HPDE6-E6E7 (cell line): ENCODE data around the gene FIZ1.

Experiments used
- DNase-seq: peaks from one replicate; pipeline ENCODE4 v3.0.0; 2011; ENCODE audit warnings: missing footprints; ENCODE audit errors: extremely low spot score

FIZ1 gene

DNA sequence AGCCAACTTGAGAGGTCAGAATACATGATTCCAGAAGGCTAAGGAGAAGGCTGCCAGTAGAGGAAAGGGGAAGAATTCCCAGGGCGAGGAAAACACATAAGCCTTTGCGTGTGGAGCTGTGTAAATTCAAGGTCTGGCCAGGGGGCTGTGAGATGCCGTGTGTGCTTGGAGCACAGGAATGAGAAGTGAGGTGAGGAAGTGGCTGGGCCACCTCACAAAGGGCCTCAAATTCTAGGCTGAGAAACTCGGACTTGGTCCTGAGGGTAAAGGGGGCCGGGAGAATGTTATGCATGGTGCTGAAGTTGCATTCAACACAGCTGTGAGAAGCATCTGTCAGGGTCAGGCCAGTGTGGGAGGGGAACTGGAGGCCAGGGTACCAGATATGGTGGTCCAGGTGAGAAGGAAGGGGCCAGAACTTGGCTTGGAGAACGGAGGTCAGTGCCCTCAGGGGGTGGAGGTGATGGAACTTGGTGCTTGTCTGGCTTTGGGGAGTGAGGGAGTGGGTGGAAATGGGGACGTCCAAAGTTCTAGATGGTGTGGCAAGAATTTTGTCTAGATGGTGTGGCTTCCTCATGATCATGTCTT lies 36.6 kb upstream of the FIZ1 start:
- DNase-seq, result no peak

DNA sequence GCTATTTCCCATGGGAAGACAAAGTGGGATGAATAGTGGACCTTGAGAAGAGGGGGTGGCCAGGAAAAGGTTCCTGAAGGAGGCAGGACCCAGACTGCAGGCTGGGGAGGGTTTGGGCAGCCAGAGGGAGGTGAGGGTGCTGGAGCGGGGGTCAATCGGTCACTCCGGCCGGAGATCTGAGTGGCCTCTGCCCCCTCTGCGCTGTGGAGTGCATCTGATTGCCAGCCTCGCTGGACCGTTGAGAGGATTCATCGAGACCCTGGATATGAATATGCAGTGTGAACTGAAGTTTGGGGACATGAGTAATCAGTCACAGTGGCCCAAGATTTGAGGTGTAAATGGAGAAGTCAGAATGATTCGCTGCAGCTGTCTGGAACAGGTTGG lies 36.0 kb upstream of the FIZ1 start:
- no peak for DNase-seq

DNA sequence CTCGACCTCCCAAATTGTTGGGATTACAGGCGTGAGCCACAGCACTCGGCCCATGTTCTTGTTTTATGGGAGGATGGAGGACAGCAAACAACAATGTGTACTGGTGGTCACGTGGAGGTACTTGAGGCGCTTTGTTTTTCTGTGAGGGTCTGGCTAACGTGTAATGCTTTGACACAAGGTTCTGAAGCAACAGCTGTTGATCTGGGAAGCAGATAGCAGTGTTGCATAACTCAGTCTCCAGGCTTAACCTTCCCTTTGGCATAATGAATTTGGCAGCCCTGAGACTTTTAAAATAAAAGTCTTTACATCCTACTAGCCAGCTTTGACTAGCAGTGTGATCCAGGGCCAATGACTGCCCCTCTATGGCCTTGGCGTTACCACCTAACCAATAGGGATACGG lies 34.5 kb upstream of the FIZ1 start:
- no peak for DNase-seq

DNA sequence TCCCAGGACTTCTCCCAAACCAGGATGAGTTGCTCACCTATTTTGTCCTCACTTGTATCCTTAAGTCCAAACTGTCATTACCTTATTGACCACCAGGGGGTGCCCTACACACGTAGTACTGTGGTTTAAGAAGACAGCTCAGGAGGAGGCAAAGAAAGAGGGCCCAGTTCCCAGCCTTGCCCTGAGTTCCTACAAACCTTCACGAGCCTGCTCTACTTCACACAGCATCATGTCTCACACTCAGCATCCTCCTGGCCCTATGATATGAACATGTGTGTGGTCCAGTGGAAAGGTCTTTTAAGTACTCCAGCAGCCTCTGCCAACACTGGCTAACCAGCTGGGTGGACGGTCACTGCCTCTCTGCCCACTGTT lies 33.1 kb upstream of the FIZ1 start:
- peak; percentile 36 for DNase-seq

DNA sequence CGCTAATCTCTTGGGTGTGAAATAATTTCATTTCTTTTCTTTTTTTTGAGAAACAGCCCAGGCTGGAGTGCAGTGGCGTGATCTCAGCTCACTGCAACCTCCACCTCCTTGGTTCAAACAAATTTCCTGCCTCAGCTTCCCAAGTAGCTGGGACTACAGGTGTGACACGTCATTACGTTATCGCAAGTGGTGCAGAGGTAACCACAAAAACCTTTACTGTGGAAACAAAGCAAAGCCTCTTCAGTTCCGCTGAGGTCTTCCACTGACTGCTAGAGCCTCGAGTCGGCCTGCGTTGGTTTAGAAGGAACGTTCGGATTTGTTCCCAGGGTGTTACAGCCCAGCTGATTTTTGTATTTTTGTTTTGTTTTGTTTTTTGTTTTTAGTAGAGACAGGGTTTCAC lies 27.0 kb upstream of the FIZ1 start:
- no peak for DNase-seq

DNA sequence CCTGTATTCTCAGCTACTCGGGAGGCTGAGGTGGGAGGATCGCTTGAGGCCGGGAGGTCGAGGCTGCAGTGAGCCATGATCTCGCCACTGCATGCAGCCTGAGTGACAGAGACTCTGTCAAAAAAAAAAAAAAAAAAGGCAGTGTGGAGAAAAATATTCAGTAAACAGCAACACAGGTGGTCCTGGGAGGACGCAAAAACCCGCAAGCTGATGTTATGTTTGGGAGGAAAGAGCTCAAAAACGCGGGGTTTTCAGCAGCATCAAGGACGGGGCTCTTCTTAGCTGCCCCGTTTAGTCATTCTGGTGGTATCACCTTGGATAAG lies 25.6 kb upstream of the FIZ1 start:
- DNase-seq, result no peak

DNA sequence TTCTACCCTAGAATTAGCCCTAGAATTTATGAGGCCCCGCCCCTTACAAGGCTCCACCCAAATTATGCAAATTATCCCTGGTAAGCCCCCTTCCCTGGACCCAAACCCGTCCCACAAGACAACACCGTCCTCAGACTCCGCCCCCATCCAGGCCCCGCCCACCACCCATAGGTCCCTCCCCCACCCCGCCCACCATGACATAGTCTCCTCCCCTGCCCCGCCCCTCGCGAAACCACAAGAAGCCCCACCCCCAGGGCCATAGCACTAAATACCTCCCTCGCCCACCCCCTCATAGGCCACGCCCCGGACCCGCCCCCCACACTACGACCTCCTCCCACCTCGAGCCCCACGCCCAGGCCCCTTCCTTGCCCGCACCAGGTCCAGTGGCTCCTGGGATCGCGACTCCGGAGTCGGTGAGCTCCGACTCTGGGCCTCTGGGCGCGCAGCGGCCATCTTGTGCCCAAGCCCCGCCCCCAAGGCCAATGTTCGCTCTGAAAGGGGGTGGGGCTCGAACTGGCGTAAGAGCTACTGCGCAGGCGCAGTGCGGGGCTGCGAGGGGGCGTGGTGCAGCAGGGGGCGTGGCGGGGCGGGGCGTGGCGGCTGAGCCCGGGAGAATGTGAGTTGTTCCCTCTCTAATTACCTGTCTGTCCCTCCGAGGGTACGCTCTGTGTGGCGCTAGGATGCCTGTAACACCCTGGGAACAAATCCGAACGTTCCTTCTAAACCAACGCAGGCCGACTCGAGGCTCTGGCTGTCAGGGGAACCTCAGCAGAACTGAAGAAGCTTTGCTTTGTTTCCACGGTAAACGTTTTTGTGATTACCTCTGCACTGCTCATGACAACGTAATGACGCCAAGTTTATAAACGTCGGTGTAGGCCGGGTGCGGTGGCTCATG lies 25.0 kb upstream of the FIZ1 start, which contains the start of gene ZNF784:
ZNF784 (minus strand) TSS at position 458 of the 895 bp plus-strand sequence; CDS start at position 453, 5 bp downstream.
- peak; percentile 78 for DNase-seq

DNA sequence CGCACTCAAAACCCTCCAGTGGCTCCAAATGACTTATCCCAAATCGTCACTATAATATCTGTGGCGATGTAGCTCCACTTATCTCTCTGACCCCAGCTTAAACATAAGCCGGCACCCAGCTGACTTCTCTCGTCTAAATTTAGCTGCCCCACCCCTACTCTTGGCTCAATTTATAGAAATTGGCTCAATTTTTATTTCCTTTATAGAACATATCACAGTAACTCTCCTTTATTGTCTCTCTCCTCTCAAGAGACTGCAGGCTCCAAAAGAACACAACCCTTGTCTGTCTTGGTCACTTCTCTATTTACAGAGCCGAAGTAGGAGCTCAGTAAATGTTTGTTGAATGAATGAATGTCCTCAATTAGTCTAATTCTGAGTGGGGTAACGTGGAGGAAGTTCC lies 24.2 kb upstream of the FIZ1 start:
- no peak for DNase-seq

DNA sequence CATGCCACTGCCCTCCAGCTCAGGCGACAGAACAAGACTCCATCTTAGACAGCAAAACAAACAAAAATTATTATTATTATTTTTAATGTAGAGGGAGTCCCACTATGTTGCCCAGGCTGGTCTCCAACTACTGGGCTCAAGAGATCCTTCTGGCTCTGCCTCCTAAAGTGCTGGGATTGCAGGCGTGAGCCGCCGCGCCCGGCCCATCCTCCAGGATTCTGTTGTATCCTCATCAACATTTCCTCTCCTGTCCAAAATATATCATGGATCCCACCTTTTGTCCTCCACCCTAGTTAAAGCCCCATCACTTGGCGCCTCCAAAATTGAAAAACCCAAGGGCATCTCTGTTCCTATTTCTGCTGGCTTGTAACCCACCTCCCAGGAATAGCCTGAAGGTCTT lies 23.8 kb upstream of the FIZ1 start:
- no peak for DNase-seq

DNA sequence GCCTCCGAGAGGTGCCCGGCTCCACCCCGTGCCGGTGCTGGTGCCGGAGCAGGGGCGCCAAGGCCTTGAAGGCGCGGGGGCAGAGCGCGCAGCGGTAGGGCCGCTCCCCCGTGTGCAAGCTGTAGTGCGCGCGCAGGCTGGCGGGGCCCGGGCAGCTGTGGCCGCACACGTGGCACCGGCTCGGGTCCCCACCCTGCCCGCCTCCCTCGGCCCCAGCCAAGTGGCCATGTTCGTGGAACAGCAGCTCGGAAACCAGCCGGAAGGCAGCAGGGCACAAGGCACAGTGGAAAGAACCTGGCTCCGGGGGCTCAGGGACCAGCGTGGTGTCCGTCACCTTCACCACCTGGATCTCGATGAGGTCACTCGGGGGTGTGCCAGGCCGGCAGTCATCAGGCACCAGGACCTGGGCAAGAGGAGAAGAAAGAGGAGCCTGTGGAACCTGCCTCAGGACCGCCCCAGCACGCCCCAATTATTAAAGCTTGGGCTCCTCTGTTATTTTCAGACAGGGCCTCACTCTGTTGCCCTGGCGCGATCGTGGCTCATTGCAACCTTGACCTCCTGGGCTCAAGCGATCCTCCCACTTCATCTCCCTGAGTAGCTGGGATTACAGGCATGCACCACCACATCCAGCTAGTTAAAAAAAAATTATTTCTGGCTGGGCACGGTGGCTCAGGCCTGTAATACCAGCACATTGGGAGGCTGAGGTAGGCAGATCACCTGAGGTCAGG lies 23.1 kb upstream of the FIZ1 start:
- DNase-seq, result no peak

DNA sequence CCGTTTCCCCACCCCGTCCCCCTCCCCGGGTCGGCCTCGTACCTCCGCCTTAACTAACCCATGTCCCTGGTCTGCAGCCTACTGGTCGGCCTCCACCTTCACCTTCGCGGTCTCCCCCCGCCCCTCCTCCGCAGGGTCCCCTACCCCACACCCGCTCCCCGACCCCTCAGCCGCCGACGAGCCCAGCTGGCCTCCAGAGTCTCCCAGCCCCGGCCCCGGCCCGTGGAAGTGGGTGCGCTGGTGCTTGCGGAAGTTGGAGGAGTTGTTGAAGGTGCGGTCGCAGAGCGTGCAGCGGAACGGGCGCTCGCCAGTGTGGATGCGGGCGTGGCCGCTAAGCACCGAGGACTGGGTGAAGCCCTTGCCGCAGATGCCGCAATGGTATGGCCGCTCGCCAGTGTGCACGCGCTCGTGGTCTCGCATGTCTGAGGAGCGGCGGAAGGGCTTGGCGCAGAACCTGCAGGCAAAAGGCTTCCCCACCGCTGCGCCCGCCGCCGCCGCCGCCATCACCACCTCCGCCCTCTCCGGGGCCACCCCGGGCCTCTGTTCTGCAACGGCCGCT lies 22.4 kb upstream of the FIZ1 start:
- DNase-seq, result no peak

DNA sequence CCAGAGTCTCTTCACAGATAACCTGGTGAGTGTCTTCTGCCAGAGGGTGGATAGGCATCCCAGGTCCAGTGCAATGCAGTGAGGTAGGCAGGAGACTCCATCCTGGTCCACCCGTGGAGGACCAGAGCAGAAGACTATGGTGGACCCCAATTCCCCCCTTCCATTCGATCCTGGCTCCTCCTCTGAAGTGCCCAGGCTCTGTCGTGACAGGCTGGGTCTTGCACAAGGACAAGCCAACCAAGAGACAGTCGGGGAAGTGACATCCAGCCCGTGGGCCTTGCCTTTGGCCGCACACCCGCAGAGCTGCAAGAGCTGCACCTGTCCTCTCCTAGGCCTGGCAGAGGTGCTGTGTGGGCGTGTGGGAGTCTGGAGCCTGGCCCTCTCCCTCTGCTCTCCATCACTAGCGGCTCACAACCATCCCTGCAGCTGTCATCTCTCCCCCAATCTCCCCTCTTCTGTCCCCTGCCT lies 21.9 kb upstream of the FIZ1 start:
- DNase-seq, result no peak

DNA sequence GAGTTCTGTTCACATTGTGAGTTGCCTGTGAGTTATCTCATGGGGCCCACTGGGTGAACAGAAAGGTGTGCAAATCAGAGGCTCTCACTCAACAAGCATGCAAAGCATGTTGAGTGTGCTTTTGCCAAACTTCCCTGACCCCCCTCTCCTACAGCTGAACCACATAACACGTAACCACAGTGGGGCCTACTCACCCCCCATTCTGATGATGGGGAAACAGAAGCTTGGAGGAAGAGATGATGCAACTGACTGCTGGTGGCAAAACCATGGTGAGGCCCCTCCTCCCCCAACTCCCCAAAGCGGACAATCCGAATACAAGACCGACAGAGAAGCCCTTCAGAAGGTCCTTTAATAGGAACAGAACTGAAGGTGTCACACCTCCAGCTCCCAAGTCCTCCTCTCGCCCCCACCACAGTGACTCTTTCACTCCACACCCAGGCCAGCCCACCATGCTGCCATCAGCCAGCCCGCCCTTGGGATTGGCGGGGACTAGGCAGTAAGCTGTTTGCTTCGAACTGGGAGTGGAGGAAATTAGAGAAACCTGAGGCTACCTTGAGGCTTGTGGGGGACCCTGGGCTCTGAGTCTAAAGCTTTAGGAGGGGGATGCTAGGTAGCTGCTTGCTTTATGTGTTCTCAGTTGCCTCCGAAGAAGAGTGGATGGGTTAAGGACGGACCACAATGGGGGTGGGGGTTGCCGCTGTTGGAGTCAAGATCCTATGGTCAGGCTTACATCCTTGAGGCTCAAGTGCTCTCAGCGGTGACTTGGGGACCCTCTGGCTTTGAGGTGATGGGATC lies 21.3 kb upstream of the FIZ1 start:
- DNase-seq, result no peak

DNA sequence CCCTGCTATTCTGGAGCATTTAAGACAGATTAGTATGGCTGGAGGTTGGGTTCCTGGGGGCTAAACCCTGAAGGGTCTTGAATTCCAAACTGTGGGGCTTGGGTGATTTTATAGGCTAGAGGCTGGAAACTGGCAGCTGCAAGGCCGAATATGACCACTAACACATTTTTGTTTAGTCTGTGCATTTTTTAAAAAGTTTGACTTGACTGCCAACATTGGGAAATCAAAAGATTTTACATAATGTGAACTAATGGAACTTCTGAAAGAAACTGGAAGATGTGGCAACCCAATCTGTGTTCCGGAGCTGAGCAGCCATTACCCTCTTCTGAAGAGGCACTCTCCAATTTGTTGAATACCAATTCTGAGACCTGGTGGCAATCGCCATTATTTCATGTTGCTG lies 20.0 kb upstream of the FIZ1 start:
- DNase-seq, result no peak

DNA sequence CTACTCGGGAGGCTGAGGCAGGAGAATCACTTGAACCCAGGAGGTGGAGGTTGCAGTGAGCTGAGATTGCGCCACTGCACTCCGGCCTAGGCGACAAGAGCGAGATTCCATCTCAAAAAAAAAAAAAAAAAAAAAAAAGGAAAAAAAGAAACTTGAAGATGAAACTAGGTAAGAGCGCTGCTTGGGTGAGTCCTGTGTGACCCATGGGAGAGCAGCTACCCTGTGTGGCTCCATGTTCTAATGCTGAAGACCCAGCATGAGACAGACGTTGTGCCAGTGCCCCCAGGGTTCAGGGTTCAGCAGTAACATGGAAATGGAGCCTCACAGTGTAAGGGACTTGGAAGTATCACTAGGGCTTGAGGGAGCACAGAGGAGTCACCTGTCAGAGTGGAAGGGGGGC lies 19.1 kb upstream of the FIZ1 start:
- DNase-seq, result no peak

DNA sequence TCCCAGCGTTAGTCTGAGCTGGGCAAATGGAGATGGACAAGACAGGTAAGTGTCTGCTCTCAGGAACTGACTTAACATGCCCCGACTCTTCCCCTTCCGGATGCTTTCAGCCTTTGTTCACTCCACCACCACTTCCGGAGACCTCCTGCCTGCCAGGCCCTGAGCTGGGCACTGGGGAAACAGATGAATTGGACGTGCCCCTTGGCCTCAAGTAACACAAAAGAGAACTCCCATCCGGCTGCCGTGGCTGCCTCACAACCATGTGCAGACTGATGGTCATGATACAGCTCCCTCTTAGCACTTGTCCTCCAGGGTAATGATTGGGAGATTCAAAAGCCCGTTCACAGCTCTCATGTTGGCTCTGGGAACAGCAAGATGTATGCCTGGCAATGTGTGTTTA lies 18.1 kb upstream of the FIZ1 start:
- no peak for DNase-seq

DNA sequence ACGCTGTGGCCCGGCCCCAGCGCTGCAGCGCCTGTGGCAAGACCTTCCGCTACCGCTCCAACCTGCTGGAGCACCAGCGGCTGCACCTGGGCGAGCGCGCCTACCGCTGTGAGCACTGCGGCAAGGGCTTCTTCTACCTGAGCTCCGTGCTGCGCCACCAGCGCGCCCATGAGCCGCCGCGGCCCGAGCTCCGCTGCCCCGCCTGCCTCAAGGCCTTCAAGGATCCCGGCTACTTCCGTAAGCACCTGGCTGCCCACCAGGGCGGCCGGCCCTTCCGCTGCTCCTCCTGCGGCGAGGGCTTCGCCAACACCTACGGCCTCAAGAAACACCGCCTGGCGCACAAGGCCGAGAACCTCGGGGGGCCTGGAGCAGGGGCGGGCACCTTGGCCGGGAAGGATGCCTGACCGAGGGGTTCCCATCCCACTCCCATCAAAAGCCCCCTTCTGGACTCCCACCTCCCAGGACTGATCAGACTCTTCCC lies 17.1 kb upstream of the FIZ1 start:
- no peak for DNase-seq

DNA sequence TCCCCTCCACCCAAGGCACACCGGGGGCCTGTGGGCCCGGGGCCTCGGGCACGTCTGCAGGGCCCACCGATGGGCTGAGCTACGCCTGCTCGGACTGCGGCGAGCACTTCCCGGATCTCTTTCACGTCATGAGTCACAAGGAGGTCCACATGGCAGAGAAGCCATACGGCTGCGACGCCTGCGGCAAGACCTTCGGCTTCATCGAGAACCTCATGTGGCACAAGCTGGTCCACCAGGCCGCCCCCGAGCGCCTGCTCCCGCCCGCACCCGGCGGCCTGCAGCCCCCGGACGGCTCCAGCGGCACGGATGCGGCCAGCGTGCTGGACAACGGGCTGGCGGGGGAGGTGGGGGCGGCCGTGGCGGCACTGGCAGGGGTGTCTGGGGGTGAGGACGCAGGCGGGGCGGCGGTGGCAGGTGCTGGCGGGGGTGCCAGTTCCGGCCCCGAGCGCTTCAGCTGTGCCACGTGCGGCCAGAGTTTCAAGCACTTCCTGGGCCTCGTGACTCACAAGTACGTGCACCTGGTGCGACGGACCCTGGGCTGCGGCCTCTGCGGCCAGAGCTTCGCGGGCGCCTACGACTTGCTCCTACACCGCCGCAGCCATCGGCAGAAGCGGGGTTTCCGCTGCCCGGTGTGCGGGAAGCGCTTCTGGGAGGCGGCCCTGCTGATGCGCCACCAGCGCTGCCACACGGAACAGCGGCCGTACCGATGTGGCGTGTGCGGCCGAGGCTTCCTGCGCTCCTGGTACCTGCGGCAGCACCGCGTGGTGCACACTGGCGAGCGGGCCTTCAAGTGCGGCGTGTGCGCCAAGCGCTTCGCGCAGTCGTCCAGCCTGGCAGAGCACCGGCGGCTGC lies 16.5 kb upstream of the FIZ1 start:
- DNase-seq, result no peak

DNA sequence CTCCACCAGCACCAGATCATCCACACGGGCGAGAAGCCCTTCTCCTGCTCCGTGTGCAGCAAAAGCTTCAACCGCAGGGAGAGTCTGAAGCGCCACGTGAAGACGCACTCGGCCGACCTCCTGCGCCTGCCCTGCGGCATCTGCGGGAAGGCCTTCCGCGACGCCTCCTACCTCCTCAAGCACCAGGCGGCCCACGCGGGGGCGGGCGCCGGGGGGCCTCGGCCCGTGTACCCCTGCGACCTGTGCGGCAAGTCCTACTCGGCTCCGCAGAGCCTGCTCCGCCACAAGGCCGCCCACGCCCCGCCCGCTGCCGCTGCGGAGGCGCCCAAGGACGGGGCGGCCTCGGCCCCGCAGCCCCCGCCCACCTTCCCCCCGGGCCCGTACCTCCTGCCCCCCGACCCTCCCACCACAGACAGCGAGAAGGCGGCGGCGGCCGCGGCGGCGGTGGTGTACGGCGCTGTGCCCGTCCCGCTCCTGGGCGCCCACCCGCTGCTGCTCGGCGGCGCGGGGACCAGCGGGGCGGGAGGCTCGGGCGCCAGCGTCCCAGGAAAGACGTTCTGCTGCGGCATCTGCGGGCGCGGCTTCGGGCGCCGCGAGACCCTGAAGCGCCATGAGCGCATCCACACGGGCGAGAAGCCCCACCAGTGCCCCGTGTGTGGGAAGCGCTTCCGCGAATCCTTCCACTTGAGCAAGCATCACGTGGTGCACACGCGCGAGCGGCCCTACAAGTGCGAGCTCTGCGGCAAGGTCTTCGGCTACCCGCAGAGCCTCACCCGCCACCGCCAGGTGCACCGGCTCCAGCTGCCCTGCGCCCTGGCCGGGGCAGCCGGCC lies 15.6 kb upstream of the FIZ1 start:
- DNase-seq, result no peak
